ENCODE measurements around the gene PSTPIP2. TPM values are rescaled to one million over a fixed set of nuclear protein-coding genes. Genes with fewer than 3 reads are reported as not detected.
A peak's percentile ranks its signal among the peaks of the same experiment; 100 is the strongest.

PSTPIP2 gene
- total RNA-seq, 1 experiment from 2014 or later = 3.3 TPM

- no peak overlapping the region for H3K56ac ChIP-seq (ENCODE audit: insufficient read length, low read depth, low read length)
- H4K5ac ChIP-seq (ENCODE audit: insufficient read length, low read depth, low read length) = no peak overlapping the region
- H2AK5ac ChIP-seq (ENCODE audit: insufficient read length, low read length) = no peak overlapping the region
- H2BK5ac ChIP-seq (ENCODE audit: insufficient read length, low read length) = no peak overlapping the region
- H3K27me3 ChIP-seq (ENCODE audit: insufficient read depth, low read length) = no peaks in the 10 kb centered on the region
- Mint-ChIP-seq H3K27ac (peak overlapping the region in 2 of 3 experiments; percentile 4 to 8; a peak in 2 of 7 replicates), H3K36me3 (ENCODE audit: insufficient read depth in 1 of 3, low read depth in 3 of 3) (peaks cover 0 to 8% (median 5%) of the 10 kb centered on the region in 3 experiments; a peak in 4 of 7 replicates), H3K4me1 (peaks cover 2 to 6% of the 10 kb centered on the region in 2 experiments; a peak in 3 of 4 replicates), H3K4me3 (no peak overlapping the region), H3K27me3 (ENCODE audit: low read depth) (0 out of 2 replicates have a peak, but pooled peaks cover under 1% of the 10 kb centered on the region), H3K9me3 (no peaks in the 10 kb centered on the region)
- DNase-seq = no peak
- H2BK15ac ChIP-seq (ENCODE audit: low read depth, low read length) = no peak overlapping the region
- no peak overlapping the region for H2BK12ac ChIP-seq (ENCODE audit: insufficient read length, low read depth, low read length)
- no peak overlapping the region for H4K91ac ChIP-seq (ENCODE audit: insufficient read length, low read depth, low read length)
- TF ChIP-seq, protein P1, sequence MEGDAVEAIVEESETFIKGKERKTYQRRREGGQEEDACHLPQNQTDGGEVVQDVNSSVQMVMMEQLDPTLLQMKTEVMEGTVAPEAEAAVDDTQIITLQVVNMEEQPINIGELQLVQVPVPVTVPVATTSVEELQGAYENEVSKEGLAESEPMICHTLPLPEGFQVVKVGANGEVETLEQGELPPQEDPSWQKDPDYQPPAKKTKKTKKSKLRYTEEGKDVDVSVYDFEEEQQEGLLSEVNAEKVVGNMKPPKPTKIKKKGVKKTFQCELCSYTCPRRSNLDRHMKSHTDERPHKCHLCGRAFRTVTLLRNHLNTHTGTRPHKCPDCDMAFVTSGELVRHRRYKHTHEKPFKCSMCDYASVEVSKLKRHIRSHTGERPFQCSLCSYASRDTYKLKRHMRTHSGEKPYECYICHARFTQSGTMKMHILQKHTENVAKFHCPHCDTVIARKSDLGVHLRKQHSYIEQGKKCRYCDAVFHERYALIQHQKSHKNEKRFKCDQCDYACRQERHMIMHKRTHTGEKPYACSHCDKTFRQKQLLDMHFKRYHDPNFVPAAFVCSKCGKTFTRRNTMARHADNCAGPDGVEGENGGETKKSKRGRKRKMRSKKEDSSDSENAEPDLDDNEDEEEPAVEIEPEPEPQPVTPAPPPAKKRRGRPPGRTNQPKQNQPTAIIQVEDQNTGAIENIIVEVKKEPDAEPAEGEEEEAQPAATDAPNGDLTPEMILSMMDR (conservative IDR thresholded peaks at IDR 0.05) = no peak
- no peaks in the 10 kb centered on the region; the same call in 1 of the 2 replicates for H3K79me2 ChIP-seq (ENCODE audit: insufficient read depth, low read length)
- H3T11ph ChIP-seq (ENCODE audit: low read length) = no peak overlapping the region
- H3K9ac ChIP-seq (ENCODE audit: extremely low read depth, insufficient read length, low read length) = no peak overlapping the region
- no peak overlapping the region for H3K4me2 ChIP-seq (ENCODE audit: insufficient read depth, insufficient read length, low read length)
- H4K20me1 ChIP-seq (ENCODE audit: control insufficient read depth, insufficient read depth, insufficient read length) = no peaks in the 10 kb centered on the region
- no CpG with 5 or more reads among the region's 5 CpGs for WGBS (ENCODE audit: extremely low coverage, insufficient read length, low lambda C conversion rate)
- no peak overlapping the region for H3K27ac ChIP-seq (ENCODE audit: insufficient read length, low read depth, low read length)
- no peak overlapping the region for H2BK120ac ChIP-seq (ENCODE audit: low read depth, low read length, poor library complexity, severe bottlenecking)
- no peak overlapping the region for H3K18ac ChIP-seq (ENCODE audit: insufficient read length, low read depth, low read length)
- H2BK20ac ChIP-seq (ENCODE audit: low read depth, low read length, poor library complexity, severe bottlenecking) = no peak overlapping the region
- no peak overlapping the region for H3K4ac ChIP-seq (ENCODE audit: low read depth, low read length)
- peaks cover 9% of the 10 kb centered on the region for H3K23me2 ChIP-seq (ENCODE audit: insufficient read length, low read depth, low read length, poor library complexity, severe bottlenecking)
- H4K8ac ChIP-seq (replicated peaks; ENCODE audit: insufficient read length, low read depth, low read length) = no peak overlapping the region
- H2AFZ ChIP-seq (ENCODE audit: low read length) = no peak overlapping the region
- H3K9me3 ChIP-seq (ENCODE audit: control insufficient read depth, low read depth, low read length) = no peaks in the 10 kb centered on the region
- H3K79me1 ChIP-seq (ENCODE audit: insufficient read depth, low read depth, low read length, poor library complexity, severe bottlenecking) = no peaks in the 10 kb centered on the region
- no peak overlapping the region for H3K23ac ChIP-seq (ENCODE audit: insufficient read length, low read depth, low read length)
- H3K14ac ChIP-seq (ENCODE audit: insufficient read depth, low read length) = no peak overlapping the region
- H3K4me1 ChIP-seq (ENCODE audit: insufficient read depth, low read length) = no peaks in the 10 kb centered on the region
Observed at GRCh38 chr18:45962866-45963265, 109.2 kb downstream of the PSTPIP2 start.
